Glomerular visceral epithelial cell (primary cell): Measurements from ENCODE around the gene AASDHPPT.
A peak's percentile ranks its signal among the peaks of the same experiment; 100 is the strongest.
"Not testable (repeated sequence)": the region's sequence is repeated elsewhere in the genome, so short reads cannot be mapped to it uniquely, and the experiment has no call there.

Experiments
- DNase-seq: peaks from one replicate; pipeline ENCODE4 v3.0.0-alpha.2; 2016; ENCODE audit errors: extremely low spot score

AASDHPPT gene, protein sequence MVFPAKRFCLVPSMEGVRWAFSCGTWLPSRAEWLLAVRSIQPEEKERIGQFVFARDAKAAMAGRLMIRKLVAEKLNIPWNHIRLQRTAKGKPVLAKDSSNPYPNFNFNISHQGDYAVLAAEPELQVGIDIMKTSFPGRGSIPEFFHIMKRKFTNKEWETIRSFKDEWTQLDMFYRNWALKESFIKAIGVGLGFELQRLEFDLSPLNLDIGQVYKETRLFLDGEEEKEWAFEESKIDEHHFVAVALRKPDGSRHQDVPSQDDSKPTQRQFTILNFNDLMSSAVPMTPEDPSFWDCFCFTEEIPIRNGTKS

DNA sequence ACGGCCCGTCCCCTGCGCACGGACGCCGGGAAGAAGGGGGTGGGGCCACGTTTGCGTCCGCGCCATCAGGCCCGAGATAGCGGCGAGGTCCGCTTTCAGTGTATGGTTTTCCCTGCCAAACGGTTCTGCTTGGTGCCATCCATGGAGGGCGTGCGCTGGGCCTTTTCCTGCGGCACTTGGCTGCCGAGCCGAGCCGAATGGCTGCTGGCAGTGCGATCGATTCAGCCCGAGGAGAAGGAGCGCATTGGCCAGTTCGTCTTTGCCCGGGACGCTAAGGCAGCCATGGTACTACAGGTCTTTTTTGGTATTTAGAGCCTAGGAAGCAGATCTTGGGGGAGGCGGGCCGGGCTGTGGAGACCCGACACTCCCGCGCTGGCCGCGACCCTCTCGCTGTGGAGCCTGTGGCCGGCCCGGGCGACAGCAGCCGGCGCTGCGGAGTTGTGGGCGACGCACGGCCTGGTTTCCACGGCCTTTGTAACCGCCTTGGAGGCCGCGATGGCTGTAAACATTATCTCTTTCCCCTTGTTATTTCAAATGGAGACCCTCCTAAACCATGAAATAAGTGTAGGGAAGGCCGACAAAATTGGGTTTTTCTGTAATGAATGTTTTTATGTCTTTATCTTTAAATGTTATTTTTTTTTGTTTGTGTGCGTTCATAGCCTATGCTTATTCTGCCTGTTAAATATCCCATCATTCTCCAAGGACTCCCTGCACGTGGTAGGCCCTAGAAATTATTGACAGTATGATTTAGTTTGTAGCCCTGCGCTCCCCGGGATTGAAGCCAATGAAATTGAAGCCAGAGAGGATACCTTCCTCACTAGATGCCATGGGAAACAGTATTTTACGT lies at the start of gene AASDHPPT:
AASDHPPT (plus strand) TSS at position 54 of the 847 bp plus-strand sequence; CDS start at position 103, 49 bp downstream.
- DNase-seq: peak; percentile 31

DNA sequence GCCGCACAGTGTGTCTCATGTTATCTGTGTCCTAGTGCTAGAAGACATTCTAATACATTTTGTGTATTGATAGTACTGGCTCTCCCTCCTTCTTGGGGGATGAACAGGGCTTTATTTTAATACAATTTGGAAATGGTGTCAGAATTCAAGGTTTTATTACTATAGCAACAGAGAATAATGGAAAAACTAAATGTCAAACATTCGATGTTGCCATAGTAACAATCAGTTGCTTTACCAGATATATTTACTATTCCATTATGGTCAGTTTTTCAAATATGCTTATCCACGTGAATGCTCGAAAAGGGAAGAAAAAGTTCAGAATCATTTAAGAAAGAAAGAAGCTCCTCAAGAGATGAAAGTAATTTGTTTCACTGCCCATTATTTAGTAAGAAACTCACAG lies 46.9 kb upstream of the AASDHPPT start:
- no peak for DNase-seq

DNA sequence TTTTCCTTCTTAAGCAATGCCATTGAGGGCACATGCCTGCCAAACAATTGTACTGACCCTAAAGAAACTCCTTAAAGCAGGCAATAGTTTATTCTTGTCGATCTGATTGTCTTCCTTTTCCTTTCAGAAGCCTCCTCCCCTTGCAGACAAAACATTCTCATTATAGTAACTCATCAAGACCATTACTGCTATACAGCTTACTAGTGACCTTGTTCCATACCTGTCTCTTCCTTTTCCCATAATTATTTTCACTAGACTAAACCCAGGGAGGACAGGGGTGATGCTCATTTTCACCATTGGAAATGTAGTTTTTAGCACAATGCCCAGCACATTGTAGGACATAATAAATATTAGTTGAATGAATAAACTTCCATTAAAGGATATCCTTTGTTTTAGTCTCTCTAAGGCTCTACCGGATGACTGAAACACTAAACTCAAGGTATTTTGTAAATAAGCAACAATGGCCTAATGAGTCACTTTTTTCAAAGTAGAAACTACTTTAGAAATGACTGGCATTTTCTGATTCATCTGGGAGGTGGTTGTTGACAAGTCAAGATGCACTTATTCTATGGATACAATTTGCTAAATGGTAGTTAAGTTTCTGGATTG lies 46.2 kb upstream of the AASDHPPT start:
- no peak for DNase-seq

DNA sequence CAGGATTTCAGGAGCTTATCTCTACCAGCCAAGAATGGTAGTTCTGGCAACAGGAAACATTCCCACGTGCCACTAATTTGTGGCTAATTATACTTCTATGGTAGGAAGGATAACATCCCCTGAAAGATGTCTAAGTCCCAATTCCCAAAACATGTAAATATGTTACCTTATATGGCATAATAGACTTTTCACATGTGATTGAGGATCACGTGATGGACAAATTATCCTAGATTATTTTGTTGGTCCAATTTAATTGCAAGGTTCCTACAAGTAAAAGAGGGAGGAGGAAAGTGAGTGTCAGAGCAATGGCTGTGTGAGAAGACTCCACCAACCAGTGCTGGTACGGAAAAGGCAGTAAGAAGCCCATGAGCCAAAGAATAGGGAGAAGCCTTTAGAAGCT lies 45.5 kb upstream of the AASDHPPT start:
- DNase-seq: no peak

DNA sequence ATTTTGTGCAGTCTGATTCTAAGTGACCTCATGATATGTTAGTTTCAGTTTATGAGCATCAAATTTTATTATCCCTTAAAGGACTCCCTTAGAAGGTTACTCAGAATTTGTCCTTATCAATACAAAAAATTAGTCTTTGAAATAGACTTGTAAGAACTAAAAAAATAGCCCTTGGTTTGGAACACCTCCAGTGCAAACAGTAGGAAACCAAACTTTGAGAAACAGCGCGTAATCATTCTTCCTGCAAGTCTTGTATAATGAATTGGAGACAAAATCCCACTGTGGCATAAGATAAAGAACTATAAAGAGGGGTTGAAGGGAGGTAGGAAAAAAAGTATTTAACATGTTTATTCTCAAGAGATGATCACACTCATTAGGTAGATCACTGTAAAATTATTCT lies 44.6 kb upstream of the AASDHPPT start:
- DNase-seq: no peak

DNA sequence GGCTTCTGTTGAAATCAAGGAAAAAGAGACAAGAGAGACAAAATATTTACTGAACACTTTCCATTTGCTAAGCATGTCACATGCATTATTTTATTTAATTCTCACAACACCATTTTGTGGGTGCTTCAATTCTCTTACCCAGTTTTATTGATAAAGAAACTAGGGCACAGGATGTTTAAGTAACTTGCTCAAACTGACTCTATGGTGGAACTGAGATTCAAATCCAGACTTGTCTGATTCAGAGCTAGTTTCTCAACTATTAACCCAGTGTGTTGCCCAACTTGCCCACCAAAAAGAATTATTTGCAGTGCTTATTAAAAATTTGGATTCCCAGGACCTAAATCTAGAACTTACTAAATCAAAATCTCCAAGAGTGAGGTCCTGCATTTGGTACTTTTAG lies 33.9 kb upstream of the AASDHPPT start:
- no peak for DNase-seq

DNA sequence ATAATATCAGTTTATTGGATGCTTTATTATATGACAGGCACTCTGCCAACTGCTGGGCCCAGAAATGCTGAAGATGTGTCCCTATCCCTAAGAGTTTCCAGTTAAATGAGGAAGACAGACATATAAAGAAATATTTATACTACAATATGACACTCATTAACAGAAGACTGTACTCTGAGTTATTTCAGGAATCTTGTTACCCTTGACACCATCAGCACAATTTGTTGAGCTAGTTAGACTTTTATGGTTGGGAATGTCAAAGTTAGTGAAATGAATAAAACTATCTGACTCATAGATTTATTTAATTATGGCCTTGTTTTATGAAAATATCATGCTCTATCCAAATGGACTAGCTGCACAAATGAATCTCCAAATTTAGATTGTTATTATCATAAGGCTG lies 29.8 kb upstream of the AASDHPPT start:
- peak; percentile 1 for DNase-seq

DNA sequence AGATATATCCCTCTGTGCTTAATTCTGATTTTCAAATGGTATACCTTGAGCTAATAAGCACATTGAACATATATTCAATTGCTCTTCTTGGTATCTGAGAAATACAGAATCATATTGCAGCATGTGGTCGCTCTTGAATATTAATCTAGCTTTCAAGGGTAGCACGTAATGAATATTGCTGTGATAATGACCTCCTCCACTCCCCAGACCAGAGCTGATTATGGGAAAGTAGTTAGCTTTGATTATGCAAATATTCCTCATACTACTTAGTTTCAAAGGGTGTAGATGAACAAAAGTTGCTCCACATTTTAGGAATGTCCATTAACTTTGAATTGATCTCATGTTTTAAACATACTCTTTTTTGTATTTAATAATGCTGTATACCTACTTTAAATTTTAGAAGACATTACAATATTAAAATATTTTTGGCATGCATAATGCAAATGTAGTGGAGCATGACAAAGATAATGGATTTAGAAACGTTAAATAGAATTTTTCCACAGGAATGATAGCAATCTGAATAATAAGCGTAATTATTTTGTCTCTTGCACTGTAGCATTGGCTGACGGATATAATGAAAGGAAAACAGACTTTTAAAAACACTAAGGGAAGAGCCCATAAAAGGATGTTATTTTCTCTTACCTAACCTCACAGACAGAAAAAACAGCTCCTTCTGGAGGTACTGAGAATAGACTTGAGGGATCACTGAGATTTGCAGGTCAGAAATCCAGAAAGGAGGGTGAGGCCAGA lies 27.6 kb upstream of the AASDHPPT start:
- DNase-seq: no peak

DNA sequence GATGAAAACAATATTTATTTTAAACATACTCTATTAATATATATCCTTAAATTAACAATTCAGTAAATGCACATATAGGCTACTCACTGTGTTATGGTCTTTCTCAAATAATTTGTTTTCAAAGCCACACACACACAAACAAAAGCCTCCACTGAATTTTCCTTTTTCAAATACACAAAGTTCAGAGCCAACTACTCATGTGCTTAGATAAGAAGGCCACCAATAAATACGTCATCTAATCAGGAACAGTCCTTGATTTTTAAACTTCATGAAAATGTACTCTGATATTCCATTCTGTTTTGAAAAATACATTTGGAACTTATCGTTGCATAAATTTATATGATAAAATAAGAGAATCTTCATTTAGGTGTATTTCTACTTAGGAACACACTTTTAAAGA lies 26.4 kb upstream of the AASDHPPT start:
- DNase-seq: no peak

DNA sequence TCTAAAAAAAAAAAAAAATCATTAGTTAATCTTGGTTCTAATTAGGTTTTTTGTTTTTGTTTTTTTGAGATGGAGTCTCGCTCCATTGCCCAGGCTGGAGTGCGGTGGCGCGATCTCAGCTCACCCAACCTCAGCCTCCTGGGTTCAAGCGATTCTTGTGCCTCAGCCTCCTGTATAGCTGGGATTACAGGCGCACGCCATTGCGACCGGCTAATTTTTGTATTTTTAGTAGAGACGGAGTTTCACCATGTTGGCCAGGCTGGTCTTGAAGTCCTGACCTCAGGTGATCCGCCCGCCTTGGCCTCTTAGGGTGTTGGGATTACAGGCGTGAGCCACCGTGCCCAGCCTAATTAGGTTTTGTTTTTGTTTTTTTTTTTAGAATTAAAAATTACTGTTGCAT lies 19.1 kb upstream of the AASDHPPT start:
- DNase-seq: not testable (repeated sequence)

DNA sequence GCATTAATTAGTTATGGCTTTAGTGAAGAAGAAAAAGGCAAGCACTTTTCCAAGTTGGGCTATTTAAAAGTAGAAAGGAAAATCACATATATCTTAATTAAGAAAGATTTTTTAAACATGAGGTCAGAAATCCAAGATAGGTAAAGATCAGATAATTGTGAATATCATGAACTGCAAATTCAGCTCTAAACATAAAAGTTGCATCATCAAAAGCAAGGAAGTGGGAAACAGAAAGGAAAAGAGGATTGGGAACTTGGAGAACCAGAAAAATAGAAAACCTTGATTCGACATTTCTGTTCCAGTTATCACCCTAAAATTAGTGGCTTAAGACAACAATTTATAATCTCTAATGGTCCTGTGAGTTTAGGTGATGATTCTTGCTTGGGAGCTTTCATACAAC lies 17.8 kb upstream of the AASDHPPT start:
- DNase-seq: no peak

DNA sequence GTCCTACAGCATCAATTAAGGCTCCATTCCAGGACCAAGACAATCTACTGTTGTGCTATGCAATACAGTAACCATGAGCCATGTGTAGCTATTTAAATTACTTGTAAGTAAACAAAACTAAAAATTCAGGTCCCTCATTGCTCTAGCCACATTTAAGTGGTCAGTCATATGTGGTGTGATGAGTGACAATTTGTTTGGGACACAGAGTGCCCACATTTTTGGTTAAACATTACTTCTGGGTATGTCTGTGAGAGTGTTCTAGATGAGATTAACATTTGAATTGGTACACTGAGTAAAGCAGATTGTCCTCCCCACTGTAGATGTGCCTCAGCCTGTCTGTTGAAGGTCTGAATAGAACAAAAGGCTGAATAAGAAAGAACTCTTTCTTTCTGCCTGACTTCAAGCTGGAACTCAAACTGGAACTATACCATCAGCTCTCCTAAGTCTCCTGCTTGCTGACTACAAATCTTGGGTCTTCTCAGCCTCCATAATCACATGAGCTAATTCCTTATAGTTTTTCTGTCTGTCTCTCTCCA lies 16.1 kb upstream of the AASDHPPT start:
- DNase-seq: no peak

DNA sequence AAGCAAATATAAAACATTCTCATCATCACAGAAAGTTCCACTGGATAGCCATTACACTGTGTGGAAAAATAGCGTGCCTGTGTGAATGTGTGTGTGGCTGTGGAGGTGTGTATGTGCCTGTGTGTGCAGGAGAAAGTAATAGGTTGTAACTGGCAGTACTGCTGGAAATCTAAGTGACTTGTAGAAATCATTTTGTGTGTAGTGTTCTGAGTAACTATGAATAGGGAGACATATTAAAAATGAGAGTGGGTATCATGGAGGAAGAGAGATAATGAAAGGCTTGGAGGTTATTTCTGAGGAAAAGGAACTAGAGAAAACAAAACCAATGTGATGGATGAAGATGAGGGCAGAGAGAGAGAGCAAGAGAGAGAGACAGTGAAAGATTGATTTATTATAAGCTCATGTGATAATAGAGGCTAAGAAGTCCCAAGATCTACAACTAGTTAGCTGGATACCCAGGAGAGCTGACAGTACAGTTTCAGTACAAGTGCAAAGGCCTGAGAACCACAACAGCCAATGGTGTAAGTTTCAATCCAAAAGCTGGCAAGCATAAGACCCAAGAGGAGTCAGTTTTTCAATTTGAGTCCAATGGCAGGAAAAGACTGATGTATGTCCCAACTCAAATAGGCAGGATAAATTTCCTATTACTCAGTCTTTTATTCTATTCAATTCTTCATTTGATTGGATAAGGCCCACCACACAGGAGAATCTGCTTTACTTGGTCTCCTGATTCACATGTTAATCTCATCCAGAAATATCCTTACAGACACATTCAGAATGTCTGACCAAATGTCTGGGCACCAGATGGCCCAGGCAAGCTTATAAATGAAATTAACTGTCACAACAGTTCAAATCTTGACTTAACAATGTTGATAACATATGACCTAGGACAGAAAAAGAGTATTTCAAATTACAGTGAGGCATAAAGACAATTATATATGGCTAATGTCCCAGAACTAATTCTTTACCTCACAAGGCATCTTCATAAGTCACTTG lies 15.2 kb upstream of the AASDHPPT start:
- no peak for DNase-seq

DNA sequence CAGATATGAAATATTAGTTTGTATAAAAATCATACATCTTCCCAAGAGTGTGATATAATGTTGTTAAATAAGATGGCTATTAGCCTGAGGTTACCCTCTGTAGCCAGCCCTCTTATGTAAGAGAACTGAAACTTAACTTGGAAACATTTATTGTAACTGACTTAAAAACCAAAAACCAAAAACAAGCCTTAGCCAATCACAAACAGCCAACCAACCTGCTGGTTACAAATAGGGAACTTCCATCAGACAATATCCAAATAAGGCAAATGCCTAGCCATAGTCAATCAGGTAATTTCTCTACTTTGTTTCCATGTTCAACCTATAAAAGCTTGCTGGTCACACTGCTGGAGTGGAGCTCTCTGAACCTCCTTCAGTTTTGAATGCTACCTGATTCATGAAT lies 14.5 kb upstream of the AASDHPPT start:
- DNase-seq: no peak

DNA sequence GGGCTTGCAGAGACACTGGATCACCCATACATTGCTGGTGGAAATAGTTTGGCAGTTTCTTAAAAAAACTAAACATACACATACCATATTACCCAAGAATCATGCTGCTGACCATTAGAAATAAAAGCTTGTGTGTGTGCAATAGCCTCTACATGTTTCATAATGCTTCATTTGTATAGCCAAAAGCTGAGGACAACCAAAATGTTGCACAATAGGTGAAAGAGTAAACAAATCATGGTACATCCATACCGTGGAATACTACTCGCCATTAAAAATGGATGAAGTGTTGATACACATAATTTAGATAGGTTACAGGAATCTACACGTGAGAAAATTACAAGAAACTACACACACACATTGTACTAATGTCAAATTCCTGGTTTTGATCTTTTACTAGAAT lies 6.9 kb upstream of the AASDHPPT start:
- DNase-seq: no peak

DNA sequence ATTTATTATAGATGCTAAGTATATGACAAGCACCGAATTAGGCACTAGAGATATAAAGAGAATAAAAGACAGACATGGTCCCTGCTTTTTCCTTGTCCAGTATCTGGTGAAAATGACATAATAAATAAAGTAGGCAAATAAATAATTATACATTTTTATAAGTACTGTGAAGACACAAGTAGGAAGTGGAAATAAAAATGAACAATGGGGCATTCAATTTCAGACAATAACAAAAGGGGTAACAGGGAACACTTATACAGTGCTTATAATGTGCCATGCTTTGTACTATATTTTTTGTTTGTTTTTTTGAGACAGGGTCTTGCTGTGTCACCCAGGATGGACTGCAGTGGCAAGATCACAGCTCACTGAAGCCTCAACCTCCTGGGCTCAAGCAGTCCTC lies 4.7 kb upstream of the AASDHPPT start:
- no peak for DNase-seq

DNA sequence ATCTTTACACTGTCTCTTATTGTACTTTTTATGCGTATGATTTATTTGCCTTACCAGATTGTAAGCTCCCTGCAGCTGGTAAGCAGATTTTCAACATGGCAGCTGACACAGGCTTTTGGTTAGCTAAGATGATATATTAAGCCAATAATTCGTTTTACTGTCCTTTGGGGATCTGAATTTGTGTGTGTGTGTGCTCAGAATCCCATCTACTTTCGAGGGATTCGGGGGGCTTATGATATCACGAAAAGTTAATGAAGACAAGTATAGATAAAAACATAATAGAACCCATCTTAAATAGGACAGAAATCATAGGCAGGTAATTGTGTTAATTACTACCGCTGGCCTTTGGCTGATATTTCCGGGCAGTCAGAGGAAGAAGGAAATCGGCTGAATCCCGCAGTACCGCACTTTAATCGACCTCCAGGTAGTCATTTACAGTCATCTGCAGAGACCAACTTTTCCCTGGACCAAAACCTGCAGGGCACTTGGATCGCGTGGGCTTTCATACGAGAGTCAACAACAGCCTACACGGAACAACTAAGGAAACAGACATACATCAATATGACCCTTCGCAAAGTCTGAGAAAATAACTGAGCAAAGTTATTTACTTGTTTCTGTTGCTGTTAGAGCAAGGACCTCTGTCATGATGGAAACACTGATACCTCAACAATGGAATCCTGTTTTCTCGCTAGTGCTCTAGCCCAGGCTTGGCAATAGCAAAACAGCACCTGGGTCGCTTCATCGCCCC lies 1.1 kb upstream of the AASDHPPT start:
- DNase-seq: peak; percentile 4

DNA sequence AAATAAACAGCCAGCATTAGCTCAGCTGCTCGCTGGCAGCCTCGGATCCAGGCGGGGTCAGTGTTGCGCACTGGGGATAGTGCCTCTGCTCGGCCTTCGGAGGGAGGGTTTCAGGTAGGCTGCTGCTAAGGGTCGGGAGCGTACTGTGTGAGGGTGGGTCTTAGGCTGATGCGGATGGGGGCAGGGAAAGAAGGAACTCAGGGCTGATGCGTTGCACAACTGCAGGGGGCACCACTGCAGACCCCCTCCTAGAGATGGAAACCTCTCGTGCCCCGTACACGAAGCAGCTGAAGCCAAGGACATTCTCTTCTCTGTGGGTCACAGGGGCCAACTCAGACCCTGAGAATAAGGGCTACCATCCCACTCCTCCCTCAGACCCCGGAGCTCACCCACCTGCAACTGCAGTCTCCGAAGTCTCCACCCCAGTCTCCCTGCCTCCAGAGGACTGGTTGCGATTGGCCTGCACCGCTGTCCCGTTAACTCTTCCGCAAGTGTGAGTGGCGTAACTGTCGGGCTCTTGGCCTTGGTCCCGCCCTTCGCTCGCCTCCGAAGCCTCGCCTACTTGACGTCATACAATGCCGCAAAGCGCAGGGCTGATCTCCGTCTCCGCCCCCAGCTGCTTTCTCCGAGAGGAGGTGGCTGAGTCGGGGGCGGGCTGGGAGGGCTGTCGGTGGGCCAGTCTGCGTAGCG lies 398 bp upstream of the AASDHPPT start, which contains the start of gene KBTBD3:
KBTBD3 (minus strand) TSS at position 429 of the 690 bp plus-strand sequence. CDS start 18,250 bp downstream, outside the sequence.
- DNase-seq: peak; percentile 99

DNA sequence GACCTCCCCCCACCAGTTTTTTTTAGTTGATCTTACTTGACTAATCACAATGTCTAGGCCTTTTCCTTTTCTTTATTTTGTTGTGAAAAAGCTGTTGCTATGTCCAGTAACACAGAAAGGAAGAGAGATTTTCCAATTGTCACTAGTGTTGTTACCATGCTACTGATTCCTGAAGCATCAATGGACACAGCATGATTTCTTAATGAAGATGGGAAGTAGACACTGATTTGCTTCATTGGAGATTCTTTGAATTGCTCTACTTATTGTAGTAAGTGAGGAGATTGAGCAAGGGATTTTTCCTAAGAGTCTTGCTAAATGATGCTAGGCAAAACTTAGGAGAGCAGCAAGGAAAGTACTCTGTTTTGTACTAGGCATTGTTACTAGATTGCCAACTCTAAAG lies 4.6 kb downstream of the AASDHPPT start:
- no peak for DNase-seq
